NCI-H128 (cell line): Measurements from ENCODE around the gene LPA.

Experiments
- DNase-seq: peaks from one replicate; lab custom pipeline; 2025; ENCODE audit not compliant: unreplicated experiment; lab: John Stamatoyannopoulos, UW

LPA gene

DNA sequence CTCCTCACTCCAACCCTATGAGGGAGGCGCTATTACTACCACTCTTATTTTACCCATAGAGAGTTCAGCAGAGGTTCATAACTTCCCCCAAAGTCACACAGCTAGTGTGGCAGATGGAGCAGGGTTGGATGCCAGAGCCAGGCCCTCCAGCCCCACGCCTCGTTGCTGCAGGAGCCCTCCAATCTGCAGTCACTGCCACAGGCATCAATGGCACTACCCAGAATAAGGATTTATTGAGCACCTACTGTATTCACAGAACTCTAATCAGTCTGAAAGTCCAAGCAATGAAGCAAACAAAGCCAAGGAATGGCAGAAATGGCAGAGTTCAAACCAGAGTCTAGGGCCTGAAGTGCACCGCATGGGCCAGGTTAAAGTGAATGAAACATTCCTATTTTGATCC lies 144.9 kb downstream of the LPA start:
- DNase-seq: no peak

DNA sequence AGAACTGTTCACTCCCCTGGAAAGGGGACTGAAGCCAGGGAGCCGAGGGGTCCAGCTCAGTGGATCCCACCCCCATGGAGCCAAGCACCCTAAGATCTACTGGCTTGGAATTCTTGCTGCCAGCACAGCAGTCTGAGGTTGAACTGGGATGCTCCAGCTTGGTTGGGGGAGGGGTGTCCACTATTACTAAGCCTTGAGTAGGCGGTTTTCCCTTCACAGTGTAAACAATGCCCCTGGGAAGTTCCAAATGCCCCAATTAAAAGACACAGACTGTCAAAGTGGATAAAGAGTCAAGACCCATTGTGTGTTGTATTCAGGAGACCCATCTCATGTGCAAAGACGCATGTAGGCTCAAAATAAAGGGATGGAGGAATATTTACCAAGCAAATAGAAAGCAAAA lies 150.2 kb downstream of the LPA start:
- DNase-seq: no peak

DNA sequence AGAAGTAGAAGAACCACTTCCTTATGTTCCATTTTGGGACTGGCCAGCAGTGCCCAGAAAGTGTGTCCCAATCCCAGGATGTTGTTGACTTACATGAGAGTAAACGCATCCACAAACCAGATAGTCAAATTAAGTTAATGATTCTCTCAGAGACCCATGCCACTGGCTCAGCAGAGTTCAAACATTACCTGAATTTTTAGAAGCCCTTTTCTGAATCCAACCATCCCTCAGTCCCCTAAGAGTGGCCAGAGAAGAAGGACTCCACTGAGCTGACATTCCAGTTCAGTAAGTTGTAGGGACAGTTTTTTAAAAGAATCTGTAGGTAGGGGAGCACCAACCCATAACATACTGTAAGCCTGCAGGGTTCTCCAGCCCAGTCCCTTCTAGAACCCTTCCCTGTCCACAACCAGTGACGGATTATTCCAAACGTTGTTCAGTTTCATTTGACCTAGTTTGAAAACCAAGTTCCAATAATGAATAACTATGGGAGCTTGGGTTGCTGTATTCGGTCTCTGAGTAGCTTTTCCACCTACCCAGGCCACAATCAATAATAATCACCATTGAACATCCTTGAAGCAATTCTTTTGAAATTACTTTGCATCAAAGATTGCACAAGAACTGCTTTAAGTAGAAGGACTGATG lies 153.0 kb downstream of the LPA start:
- DNase-seq: no peak

DNA sequence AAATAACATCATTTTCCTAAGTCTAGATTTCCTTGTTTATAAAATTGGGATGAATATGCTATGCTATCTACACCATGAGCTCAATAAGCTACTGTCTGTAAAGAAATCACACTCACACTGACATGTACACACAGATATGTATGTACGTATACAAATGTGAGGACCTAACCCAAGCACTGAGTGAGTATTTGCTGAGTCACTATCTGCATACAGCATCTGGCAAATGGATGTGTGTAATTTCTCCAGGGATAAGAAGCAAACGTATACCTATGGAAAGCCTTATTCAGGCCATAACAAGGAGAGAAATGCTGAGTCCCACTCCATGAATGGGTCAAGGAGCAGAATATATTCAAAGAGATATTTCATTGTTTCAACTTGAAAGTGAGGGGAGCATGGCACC lies 153.9 kb downstream of the LPA start:
- DNase-seq: no peak

DNA sequence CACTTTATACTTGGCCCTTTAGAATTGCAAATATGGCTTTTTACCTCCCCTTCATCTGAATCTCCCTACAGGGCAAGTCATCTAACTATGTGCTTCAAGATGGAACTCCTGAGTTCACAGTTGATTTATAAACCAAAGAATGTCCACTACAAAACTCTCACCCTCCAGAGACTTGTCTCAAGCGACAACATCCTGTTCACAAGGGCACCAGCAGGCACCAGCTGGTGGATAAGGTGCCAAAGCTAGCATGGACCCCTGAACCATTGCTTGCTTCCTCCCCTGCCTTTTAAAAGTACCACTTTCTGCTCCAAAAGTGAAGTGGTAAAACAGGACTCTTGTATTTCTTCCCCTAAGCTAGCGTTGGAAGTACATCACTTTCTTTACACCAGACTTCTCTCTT lies 154.5 kb downstream of the LPA start:
- no peak for DNase-seq

DNA sequence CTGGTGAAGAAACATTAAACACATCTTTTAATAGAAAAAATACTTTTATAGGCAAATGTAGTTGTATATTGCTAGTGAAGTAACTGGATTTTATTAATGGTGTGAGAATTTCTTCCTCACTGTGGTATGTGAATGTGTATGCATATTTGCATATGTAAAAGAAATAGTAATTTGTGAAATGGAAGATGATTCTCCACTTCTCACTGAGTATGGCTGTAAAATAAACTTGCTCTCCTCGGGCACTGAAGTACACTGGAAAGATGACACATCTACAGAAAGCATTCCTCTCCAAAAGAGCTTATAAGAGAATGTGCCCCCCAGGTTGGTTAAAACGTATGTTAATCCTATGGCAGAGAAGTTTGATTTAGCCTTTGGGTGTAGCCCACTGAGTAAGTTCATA lies 155.5 kb downstream of the LPA start:
- no peak for DNase-seq

DNA sequence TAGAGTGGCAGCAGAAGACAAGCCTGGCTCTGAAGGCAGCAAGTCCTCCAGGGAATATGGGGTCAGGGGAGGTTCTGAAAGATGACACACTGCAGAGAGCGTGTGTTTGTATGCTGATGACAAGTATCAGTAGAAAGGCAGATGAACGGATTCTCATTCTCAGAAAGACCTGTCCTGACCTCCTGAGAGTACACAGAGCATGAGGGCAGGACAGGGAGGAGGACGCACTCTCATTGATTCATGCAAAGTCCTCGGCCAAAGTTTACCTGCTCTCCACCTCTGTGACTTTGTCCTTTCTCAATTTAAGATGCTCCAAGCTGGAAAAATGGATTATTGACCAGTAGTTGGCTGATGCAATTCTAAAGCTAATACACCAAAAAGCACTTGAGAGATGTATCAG lies 156.7 kb downstream of the LPA start:
- DNase-seq: no peak

DNA sequence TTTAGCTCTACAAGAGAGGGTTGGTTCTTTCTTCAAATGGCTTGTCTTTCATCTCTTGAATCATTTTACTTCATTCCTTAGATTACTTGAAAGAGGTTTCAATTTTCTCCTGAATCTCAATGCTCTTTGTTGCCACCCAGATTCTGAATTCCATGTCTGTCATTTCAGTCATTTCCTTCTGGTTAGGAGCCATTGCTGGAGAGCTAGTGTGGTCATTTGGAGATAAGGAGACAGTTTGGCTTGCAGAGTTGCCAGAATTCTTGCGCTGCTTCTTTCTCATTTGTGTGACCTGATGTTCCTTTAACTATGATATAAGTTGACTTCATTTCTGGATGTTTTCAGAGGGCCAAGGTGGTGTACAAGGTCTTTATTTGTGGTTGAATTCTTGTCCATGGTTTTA lies 158.1 kb downstream of the LPA start:
- no peak for DNase-seq

DNA sequence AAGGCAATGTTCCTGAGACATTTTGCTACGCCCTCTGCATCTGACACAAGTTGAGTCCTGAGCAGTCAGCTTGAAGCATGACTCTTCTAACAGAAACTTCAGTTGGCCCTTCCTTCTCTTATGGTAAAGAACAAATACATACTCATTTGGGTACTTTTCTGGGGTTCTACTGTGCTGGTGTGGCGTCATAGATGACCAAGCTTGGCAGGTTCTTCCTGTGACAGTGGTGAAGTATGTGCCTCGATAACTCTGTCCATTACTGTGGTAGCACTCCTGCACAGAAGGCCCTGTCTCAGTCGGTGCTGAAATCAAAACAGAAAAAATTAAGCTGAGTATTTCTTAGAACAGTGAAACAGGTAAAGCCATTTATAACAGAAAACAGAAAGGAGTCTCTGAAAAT lies 163.4 kb downstream of the LPA start:
- no peak for DNase-seq

DNA sequence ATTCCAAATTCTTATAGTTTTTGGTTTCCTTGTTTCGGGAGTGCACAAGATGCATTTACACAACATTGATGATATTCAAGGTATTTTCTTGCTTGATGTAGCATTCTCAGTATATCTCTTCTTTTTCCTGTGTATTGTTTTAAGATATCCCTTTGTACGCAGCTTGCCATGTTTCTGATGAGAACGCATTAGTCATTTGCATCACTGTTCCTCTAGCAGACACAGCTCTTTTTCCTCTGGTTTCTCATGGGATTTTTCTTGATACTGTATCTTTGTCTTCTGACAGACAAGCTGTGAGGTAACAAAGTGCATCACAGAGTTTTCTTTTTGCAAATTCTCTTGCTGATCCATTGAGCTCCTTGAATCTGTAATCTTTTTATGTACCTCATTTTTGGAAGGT lies 169.5 kb downstream of the LPA start:
- DNase-seq: no peak

DNA sequence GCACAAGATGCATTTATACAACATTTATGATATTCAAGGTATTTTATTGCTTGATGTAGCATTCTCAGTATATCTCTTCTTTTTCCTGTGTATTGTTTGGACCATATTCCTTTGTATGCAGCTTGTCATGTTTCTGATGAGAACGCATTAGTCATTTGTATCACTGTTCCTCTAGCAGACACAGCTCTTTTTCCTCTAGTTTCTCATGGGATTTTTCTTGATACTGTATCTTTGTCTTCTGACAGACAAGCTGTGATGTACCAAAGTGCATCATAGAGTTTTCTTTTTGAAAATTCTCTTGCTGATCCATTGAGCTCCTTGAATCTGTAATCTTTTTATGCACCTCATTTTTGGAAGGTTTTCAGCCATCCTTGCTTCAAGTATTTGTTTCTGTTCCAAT lies 175.0 kb downstream of the LPA start:
- DNase-seq: no peak

DNA sequence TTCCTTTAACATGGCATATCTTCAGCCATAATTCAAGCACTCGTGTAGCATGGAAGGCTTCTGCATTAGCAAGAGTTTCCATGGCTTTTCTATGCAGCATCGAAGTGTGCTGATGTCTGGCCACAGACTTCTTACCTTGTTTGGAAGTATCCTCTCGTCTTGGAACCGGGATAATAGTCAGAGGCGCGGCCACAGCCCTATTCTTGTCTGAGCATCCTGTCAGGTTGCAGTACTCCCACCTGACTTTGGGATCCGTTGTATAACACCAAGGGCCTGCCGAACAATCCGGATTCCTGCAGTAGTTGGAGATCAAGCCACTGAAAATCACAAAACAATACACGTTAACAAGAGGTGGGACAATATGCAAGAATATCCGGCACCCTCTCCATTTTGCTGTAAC lies 177.0 kb downstream of the LPA start:
- no peak for DNase-seq
